Testis (tissue), 2 donors: ENCODE measurements around the gene ST3GAL2.

Experiments used
- POLR2A ChIP-seq: fragments of 450-650 bp; IDR thresholded peaks from one replicate; pipeline ENCODE4 v1.6.1; 2017; ENCODE audit warnings: antibody characterized with exemption, mild to moderate bottlenecking, moderate library complexity
- TF ChIP-seq, protein P1 (sequence below), 3 experiments: fragments of 450-650 bp in 2 of 3; fragments of 200-600 bp in 1 of 3; sonication (generic) in 1 of 3; IDR thresholded peaks; one replicate each; pipeline ENCODE4 v1.5.1; 2016 to 2019; ENCODE audit warnings: antibody characterized with exemption in 3 of 3, mild to moderate bottlenecking in 2 of 3, moderate library complexity in 1 of 3

DNA sequence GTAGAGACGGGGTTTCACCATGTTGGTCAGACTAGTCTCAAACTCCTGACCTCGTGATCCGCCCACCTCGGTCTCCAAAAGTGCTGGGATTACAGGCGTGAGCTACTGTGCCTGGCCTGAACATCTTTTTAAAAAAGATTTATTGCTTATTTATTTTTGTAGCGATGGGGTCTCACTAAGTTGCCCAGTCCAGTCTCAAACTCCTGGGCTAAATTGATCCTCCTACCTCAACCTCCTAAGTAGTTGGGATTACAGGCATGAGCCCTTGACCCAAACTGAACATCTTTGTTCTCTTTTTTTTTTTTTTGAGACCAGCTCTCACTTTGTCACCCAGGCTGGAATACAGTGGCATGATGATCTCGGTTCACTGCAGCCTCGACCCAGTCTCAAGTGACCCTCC lies 64.7 kb downstream of the ST3GAL2 start:
- TF ChIP-seq, protein P1, sequence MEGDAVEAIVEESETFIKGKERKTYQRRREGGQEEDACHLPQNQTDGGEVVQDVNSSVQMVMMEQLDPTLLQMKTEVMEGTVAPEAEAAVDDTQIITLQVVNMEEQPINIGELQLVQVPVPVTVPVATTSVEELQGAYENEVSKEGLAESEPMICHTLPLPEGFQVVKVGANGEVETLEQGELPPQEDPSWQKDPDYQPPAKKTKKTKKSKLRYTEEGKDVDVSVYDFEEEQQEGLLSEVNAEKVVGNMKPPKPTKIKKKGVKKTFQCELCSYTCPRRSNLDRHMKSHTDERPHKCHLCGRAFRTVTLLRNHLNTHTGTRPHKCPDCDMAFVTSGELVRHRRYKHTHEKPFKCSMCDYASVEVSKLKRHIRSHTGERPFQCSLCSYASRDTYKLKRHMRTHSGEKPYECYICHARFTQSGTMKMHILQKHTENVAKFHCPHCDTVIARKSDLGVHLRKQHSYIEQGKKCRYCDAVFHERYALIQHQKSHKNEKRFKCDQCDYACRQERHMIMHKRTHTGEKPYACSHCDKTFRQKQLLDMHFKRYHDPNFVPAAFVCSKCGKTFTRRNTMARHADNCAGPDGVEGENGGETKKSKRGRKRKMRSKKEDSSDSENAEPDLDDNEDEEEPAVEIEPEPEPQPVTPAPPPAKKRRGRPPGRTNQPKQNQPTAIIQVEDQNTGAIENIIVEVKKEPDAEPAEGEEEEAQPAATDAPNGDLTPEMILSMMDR (IDR thresholded peaks at IDR 0.05) = no peak
- TF ChIP-seq POLR2A = no peak
